GM19372 (cell line): ENCODE results near the gene HS3ST5.
"Not testable (repeated sequence)": the region's sequence is repeated elsewhere in the genome, so short reads cannot be mapped to it uniquely, and the experiment has no call there.

Experiments
- ATAC-seq: cut with Tn5 transposase; IDR thresholded peaks from one replicate; pipeline ENCODE4 v1.9.1; 2021; ENCODE audit warnings: mild to moderate bottlenecking, low read depth, moderate library complexity; ENCODE audit not compliant: unreplicated experiment

HS3ST5 gene

GRCh38 chr6:114281496-114281895, 61.3 kb downstream of the HS3ST5 start:
- ATAC-seq = no peak

GRCh38 chr6:114280239-114280982, 62.4 kb downstream of the HS3ST5 start:
- no peak for ATAC-seq

GRCh38 chr6:114277220-114277619, 65.6 kb downstream of the HS3ST5 start:
- no peak for ATAC-seq

- ATAC-seq = no peak
Measured at GRCh38 chr6:114276783-114277182, 66.0 kb downstream of the HS3ST5 start.

GRCh38 chr6:114274836-114275235, 68.0 kb downstream of the HS3ST5 start:
- no peak for ATAC-seq

GRCh38 chr6:114272582-114272981, 70.2 kb downstream of the HS3ST5 start:
- ATAC-seq = no peak

GRCh38 chr6:114271405-114271804, 71.4 kb downstream of the HS3ST5 start:
- ATAC-seq = no peak

GRCh38 chr6:114267897-114268296, 74.9 kb downstream of the HS3ST5 start:
- no peak for ATAC-seq

GRCh38 chr6:114260810-114261209, 82.0 kb downstream of the HS3ST5 start:
- ATAC-seq = no peak

- ATAC-seq = no peak
Measured at GRCh38 chr6:114258376-114258775, 84.4 kb downstream of the HS3ST5 start.

GRCh38 chr6:114253431-114253830, 89.4 kb downstream of the HS3ST5 start:
- no peak for ATAC-seq

GRCh38 chr6:114249522-114249921, 93.3 kb downstream of the HS3ST5 start:
- ATAC-seq = no peak

GRCh38 chr6:114247101-114247500, 95.7 kb downstream of the HS3ST5 start:
- ATAC-seq = no peak

GRCh38 chr6:114240796-114241195, 102.0 kb downstream of the HS3ST5 start:
- no peak for ATAC-seq

GRCh38 chr6:114228675-114229074, 114.1 kb downstream of the HS3ST5 start:
- ATAC-seq = no peak

- no peak for ATAC-seq
Measured at GRCh38 chr6:114227944-114228468, 114.8 kb downstream of the HS3ST5 start.

GRCh38 chr6:114220241-114220640, 122.6 kb downstream of the HS3ST5 start:
- ATAC-seq = no peak

- no peak for ATAC-seq
Measured at GRCh38 chr6:114218437-114219340, 124.1 kb downstream of the HS3ST5 start.

- not testable (repeated sequence) for ATAC-seq
Measured at GRCh38 chr6:114217996-114218395, 124.8 kb downstream of the HS3ST5 start.

- no peak for ATAC-seq
Measured at GRCh38 chr6:114216789-114217467, 125.9 kb downstream of the HS3ST5 start.

- ATAC-seq = no peak
Measured at GRCh38 chr6:114210467-114210866, 132.4 kb downstream of the HS3ST5 start.
